HG02981 (cell line): ENCODE data around the gene IRF2.
A peak's percentile ranks its signal among the peaks of the same experiment; 100 is the strongest.

Experiments
- ATAC-seq: cut with Tn5 transposase; IDR thresholded peaks from one replicate; pipeline ENCODE4 v1.9.1; 2021; ENCODE audit warnings: mild to moderate bottlenecking, moderate library complexity; ENCODE audit not compliant: unreplicated experiment

IRF2 gene

DNA sequence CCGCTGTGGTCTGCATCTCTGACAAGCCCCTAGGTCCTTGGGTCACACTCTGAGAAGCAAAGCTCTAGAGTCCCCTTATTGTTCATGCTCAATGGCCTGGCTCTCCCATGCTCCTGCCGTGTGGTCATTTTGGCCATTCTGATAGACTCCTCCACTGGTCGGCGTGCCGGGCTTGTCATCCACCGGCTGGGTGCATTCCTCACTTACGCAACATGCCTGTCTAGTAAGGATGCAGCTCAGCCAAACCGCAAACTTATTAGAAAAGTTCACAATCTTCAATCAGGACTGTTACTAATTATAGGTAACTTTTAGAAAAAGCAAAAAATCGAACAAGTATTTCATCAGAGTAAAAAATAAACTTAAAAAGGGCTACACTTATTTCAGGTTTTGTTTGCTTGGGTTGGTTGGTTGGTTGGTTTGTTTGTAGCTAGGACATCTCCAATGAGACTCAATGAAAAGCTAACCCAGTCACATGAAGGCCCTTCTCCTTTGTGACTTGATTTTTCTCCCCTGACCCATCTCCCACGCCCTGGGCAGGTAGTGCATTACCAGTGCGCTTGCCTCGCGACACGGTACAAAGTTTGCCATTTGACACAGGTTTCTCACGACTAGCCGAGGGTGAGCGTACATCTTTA lies 41.0 kb downstream of the IRF2 start:
- ATAC-seq, result no peak

DNA sequence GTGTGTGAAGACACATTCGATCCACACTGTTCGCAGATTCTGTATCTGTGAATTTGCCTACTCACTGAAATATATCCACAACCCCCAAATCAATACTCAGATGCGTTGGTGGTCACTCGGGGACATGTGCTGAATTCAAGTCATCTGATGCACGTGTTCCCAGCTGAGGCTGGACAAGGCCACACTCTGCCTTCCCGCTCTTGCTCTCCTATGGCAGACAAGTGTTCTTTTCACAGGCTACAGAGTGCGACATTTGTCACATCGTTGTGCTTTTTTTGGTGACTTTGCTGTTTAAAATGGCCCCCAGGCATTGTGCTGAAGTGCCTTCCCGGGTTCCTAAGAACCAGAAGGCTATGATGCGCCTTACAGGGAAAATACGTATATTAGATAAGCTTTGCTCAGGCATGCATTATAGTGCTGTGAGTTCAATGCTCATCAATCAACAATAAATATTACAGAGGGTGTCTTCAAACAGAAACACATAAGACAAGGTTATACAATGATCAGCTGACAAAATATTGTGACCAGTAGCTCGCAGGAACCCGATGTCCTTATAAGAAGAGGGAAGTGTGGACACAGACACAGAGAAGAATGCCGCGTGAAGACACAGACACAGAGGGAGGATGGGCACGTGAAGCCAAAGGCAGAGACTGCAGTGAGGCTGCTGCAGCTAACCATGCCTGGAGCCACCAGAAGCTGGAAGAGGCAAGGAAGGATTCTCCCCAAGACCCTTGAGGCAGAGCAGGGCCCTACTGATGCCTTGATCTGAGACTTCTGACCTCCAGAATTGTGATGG lies 42.0 kb downstream of the IRF2 start:
- ATAC-seq, result no peak

DNA sequence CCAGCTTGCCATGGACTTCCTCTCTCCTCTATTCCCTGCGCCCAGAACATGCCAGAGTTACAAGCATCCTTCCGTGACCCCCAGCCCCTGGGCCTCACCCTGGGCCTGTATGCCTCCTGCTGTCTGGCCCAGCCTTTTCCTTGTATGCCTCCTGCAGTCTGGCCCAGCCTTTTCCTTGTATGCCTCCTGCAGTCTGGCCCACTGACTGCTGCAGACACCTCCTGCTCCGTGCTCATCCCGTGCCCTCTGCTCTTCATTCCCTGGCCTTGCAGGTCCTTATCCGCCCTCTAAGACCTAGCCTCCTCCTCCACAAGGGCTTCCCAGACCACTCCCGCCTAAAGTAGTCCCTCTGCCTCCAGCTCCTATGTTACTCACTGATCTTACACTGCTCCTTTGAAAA lies 44.2 kb downstream of the IRF2 start:
- no peak for ATAC-seq

DNA sequence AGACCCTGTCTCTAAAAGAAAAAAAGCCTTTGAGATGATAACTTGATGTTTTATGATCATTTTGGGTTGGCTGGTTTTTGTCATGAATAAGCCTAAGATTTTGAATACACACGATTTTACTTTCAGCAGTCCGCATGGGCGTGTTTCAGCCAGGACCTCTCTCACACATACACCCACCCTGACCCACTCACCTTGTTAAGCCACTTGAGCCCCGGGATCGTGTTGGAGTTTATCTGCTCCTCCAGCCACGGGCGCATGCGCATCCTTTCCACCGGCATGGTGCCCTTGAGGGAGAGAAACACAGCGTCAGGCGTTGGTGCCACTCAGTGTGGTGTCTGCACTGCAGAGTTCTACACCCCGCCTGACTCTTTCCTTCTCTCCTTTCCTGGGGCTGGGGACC lies 45.6 kb downstream of the IRF2 start:
- ATAC-seq, result no peak

DNA sequence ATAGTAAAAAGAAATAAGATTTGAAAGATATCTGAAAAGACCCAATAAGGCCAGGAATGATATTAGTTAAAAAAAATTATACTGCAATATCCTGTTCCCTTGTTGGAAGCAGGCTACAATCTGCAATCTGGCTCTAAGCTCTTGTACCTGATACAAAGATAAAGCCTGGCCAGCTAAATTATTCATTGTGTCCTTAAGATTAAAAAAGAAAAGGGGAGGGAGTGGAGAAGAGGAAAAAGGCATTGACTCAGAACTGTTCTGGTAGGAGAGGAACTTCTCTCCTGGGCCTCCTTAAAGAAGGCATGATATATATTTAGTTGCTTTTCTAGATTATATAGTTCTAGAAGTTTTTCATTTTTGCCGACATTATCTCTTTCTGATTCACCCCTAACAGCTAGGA lies 46.7 kb downstream of the IRF2 start:
- ATAC-seq, result no peak

DNA sequence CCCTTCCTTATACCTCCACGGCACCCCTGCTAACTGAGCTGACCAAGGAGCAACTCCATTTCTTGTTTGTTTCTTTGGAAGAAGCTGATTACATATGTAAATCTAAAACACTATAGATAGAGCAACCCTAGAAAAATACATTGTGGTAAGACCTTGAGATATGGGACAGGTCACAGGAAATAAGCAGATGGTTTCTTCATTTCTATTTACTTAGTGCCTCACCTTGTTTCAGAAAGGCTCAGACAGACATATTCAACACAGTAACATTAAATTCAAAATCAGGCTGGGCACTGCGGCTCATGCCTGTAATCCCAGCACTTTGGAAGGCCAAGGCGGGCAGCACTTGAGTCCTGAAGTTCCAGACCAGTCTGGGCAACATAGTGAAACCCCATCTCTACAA lies 47.3 kb downstream of the IRF2 start:
- ATAC-seq, result no peak

DNA sequence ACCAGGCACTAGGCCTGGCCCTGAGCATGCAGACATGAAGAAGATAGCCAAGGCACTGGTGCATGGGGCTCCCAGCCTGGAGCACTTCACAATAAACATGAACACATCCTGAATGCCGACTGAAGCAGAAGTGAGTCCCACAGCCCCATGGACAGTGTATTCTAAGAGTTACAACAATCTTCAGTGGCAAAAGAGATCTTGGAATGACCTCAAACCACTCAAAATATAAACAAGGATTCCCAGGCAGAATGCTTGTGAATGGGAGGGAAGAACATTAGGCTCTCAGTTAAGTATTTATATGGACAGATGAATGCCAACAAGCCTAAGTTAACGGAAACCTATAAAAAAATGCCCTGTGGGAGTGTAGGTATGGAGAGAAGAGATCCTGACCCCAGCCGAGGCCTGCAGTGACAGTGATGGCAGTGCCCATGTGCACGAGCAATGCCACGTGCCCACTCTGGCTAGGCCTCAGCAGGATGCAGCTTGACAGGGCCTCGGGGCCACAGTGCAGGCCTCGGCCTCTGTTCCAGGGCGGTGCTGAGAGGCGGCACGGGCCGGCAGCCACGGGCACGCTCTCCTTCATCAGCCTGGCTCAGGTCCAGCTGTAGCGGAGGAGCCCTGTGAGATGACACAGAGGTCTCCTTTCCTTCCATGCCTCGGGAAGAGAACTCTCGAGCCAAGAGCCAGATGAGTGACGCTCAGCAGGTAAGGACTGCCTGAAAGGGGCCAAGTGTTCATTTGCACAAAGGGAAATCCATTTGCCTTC lies 49.2 kb downstream of the IRF2 start:
- ATAC-seq, result no peak

DNA sequence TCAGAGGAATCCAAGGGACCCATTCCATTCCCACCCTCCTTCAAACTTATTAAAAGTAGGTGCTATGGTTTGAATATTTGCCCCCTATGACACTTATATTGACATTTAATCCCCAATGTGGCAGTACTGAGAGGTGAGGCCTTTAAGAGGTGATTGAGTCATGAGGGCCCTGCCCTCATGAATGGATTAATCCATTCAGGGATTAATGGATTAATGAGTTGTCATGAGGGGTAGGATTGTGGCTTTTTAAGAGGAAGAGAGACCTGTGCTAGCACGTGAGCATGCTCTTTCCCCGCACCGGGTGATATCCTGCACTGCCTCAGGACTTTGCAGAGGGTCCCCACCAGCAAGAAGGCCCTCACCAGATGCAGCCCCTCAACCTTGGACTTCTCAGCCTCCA lies 50.1 kb downstream of the IRF2 start:
- no peak for ATAC-seq

DNA sequence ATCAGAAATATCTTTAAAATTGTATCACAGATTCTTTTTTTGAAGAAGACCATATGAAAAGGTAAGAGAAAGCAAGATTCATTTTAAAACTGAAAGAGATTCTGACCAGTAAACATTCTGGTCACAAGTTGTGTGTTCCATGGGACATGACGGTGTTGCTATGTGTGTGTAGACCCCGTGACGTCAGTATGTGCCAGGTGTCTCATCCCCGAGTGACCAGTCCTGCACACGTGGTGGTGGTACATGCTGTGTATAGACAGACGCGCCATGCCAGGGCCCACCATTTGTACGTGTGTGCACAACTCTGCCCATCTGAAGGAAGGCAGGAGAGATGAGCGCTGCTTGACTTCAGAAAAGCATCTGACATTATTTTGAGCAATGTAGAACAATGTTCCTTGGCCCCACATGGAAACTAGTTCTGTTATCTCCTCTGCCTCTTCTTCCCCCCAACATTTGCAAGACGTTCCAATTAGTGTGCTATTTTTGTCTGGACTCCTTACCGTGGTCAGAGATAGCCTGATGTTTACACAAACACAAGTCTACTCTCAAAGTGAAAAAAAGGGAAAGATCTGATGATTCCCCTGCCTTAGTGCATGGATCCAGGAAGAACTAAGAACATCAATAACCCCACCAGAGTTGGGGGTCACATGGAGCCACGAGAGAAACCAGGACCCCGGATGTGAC lies 51.2 kb downstream of the IRF2 start:
- no peak for ATAC-seq

DNA sequence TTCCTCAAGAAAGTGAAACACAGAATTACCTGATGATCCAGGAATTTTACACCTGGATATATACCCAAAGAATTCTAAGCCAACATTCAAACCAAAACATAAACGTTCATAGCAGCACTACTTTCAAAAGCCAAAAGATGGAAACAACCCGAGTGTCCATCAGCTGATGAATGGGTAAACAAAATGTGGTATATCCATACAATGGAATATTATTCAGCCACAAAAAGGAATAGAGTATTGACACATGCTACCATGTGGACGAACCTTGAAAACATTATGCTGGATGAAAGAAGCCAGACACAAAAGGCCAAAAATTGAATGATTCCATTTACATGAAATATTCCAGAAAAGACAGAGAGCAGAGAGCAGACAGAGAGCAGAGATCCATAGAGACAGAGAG lies 52.0 kb downstream of the IRF2 start:
- ATAC-seq, result no peak

DNA sequence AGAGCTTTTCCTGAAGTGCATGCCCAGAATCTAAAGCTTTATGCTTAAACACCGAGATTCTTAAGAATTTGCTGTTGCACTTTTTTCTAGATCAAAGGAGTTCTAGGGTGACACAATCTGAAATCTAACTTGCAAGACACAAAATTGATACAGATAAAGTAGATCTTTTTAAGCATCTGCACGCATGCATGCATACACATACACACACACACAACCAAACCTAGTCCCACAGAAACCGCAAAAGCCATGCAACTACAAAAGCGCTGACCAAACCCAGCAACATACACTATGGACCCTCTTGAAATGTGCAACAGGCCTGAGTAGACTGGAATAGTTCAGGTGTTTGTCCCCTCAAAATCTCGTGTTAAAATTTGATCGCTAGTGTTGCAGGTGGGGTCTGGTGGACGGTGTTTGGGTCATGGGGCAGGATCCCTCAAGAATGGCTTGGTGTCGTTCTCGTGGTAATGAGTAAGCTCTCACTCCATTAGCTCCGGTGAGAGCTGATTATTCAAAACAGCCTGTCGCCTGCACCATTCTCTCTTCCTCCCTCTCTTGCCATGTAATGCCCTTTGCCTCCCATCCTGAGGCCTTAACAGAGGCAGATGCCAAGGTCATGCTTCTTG lies 52.7 kb downstream of the IRF2 start:
- no peak for ATAC-seq

DNA sequence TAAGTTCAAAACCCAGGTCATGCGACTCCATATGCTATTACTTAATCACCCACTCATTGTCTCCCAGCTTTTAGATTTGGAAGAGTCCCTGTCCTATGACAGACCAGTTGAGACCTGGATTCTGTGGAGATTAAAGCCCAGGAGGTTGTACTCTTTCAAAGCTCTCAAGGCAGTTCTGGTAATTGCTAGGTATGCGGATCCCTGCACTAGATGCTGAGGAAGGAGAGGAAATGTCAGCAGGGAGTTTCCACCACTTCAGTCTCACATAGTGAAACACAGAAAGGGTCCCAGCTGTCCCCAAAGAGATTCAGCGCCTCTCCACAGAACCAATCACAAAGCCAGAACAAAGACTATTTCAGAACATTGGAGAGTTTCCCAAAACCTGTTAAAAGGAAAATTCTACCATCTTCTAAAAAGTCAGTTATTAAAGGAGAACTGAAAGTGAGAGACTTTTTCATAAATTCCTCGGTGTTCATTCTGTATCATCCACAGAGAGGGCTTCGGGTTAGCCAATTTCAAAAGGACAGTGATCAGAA lies 53.4 kb downstream of the IRF2 start:
- peak; percentile 61 for ATAC-seq

DNA sequence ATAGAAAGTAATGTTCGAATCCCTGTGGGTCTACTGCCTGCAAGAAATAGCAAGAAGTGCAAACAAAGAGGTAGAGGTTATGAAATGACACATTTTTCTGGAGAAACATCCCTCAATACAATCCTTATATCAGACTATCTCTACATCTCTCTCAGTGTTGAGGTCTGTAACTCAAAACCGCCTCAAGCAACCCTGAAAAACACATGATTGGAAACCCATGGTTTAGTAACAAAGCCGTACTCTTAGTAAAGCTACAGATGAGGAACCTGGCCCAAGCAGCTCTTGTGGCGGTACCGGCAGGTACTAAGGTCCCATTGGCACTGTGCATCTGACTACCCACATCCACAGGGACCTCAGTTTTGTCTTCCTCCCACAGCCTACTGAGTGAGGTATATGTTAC lies 53.9 kb downstream of the IRF2 start:
- ATAC-seq, result no peak

DNA sequence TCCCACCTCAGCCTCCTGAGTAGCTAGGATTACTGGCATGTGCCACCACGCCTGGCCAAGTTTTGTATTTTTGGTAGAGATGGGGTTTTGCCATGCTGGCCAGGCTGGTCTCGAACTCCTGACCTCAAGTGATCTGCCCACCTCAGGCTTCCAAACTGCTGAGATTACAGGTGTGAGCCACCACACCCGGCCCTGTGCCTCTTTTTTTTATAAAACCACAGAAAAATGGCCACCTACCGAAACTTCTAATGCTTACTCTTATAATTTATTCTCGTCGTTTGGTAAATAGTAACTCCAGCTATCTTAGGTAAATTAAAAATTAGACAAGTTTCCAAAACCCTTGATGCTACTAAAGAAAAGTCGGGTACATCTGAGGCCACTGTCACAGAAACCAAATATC lies 54.4 kb downstream of the IRF2 start:
- ATAC-seq, result no peak

DNA sequence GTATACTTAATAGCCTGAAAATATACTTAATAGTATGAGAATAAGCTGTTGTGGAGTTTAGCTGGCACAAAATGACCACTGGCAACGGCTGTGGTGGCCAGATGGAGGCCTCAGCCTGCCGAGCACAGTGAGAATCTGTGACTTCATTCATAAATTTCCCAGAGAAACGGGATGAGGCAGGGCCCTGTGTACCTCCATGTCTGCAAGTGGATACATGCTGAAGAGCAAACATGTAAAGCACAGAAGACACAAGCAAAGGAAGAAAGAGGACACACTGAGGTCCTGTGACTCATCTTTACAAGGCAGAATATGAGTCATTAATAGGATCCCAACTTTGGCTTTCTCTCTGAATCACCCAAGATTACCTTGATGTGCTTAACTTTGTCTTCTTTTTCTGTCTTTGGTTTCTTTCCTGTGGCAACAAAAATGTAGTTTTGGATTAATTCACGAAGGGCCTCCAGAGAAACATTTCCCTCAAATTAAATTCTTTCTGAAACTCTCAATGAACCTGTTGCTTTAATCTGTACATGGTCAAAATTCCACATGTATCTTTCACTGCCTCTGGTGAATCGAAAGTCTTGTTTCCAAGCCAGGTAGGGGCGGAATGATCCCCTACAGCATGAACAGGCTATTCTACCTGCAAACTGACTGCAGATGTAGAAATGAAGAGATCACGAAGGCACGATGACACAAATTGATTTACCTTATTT lies 56.4 kb downstream of the IRF2 start:
- ATAC-seq, result peak; percentile 40

DNA sequence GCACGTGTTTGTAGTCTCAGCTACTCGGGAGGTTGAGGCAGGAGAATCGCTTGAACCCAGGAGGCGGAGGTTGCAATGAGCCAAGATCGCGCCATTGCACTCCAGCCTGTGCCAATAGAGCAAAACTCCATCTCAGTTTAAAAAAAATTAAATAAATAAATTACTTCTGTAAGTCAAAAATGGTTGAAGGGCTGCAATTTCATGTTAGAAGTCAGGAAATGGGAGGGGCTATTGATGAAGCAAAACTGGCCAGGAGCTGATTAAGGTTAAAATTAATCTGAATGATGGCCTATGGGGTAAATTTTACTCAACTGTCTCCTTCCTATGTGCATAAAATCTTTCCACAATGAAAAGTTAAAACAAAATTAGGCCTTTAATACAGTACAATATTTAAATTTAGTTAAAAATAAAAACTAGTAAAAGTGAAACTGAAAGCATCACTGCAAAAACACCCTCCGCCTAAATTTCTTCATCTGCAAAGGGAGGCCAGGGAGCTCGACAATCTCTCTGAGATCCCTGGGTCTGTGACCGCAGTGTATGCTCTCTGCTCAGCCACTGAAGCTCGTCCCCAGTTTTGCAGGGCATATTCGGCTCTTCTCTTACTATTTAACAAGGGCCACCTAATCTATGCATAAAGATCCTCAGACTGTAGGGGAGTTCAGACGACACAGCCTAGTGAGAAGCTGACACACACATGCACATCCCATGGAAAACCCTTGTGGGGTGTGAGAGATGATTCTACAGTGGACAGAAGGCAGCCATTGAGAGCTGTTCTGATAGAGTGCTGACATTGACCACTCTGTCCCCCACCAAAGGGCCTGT lies 57.2 kb downstream of the IRF2 start:
- peak; percentile 49 for ATAC-seq

DNA sequence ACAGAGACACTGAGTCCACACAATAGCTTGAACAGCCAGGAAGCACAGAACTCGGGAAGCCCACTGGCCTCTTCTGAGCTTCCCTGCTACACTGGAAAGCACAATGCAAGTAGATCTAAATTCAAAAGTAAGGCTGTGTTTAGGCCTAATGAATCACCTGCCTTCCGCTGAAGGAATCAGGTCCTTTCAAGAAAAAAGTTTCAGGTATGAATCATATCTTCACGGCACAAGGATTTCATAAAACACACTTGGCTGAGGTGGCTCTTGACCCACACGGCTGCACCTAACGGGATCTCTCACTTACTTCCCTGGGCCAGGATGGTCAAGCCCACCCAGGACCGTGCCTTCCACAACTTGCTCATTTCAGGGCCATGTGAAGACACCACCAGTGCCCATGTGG lies 59.3 kb downstream of the IRF2 start:
- no peak for ATAC-seq

DNA sequence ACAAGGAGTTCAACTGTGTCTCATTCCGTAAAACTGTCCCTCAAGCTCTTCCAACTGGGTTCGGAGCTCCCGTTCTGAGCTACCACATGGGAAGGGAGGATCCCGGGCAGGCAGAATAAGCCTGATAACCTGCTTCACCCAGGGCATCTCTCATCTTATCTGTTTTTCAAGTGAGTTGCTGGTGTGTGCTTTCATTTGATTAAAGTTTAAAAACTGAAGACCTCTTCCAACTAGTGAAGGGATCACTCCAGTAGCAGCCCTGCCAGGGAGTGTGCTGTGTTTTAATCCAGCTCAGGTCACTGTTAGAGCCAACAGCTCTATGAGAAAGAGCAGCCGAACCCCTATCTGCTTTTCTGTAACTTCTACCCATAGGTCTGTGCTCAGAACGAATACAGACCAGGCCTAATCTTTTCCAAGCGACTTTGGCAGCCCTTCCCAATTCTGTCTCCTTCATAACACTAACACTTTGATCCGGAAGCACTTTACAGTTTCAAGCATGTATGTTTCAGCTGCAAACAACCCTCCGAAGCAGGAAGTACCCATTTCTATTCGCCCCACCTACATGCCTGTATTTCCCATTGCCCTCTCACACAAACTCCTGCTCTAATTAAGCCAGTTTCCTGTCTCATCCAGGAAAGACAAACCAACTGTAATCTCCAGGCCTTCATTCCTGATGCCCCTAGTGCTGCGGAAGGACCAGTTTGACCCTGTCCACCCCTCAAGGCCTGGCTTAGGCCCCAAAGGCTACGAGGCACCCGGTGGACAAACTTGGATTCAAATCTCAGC lies 60.9 kb downstream of the IRF2 start:
- ATAC-seq, result no peak
